Measurements from ENCODE around the gene PABPN1. TPM values are rescaled to one million over a fixed set of nuclear protein-coding genes. Genes with fewer than 3 reads are reported as not detected.

PABPN1 gene
- total and polyA plus RNA-seq, 9 of the 15 experiments (the other 6 are each of a cell fraction or from before 2014, with no cell fraction given), result 32.6 to 388 (median 178) TPM

DNA sequence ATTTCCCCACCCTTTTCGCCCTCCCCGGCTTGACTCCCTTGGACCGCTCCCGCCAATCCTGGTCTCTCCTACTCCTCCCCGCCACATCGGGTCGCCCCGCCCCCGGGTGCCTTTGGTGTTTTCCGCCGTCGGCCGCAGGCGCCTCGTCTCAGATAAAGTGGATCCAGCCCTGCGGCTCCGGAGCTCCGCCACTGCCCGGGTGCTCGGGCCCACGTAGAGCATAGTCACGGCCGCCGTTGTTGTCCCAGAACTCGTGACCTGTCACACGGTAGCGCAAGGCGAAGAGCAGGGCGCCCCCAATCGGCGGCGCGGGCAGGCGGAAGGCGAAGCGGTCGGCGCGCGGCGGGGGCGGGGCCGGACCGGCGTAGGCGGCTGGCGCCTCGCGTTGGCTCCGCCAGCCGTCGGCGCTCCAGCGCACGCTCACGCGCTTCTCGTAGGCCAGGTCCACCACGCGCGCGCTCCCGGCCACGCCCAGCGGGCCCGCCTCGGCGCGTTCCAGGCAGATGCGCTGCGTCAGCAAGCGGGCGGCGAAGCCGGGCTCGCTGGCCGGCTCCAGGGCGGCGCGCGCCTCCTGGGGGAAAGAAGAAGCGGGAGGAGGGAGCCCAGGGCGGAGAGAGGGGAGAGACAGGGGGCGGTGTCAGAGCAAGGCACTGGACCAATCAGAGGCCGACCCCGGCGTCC lies 19.8 kb upstream of the PABPN1 start (continued):
- TF ChIP-seq, protein P1, sequence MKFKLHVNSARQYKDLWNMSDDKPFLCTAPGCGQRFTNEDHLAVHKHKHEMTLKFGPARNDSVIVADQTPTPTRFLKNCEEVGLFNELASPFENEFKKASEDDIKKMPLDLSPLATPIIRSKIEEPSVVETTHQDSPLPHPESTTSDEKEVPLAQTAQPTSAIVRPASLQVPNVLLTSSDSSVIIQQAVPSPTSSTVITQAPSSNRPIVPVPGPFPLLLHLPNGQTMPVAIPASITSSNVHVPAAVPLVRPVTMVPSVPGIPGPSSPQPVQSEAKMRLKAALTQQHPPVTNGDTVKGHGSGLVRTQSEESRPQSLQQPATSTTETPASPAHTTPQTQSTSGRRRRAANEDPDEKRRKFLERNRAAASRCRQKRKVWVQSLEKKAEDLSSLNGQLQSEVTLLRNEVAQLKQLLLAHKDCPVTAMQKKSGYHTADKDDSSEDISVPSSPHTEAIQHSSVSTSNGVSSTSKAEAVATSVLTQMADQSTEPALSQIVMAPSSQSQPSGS (CRISPR knock-in tag; IDR thresholded peaks at IDR 0.05), result no peak
- TF ChIP-seq SNRNP70 (optimal IDR thresholded peaks at IDR 0.05; ENCODE audit: low read depth, low read length) (no peak), TEAD4 (IDR thresholded peaks at IDR 0.05; ENCODE audit: low read length) (no peak; the same call in 1 of the 2 replicates), TEAD4 (CRISPR knock-in tag; IDR thresholded peaks at IDR 0.05; ENCODE audit: borderline replicate concordance) (peak; percentile 95; the same call in 1 of the 2 replicates), ETV5 (CRISPR knock-in tag; IDR thresholded peaks at IDR 0.05; ENCODE audit: low read depth) (no peak), ARID1B (IDR thresholded peaks at IDR 0.05) (peak; percentile 58; the same call in 1 of the 2 replicates), SMARCA5 (IDR thresholded peaks at IDR 0.05) (no peak), CAMTA2 (CRISPR knock-in tag; conservative IDR thresholded peaks at IDR 0.05) (no peak), ZC3H8 (IDR thresholded peaks at IDR 0.05) (no peak), BHLHE40 (IDR thresholded peaks at IDR 0.05; ENCODE audit: low read length) (peak; percentile 93), ZNF699 (CRISPR knock-in tag; IDR thresholded peaks at IDR 0.05; ENCODE audit: insufficient replicate concordance) (no peak), ELF4 (CRISPR knock-in tag; IDR thresholded peaks at IDR 0.05) (no peak), POLR2AphosphoS2 (IDR thresholded peaks at IDR 0.05; ENCODE audit: low read length) (no peak), MEIS2 (IDR thresholded peaks at IDR 0.05; ENCODE audit: partially characterized antibody) (peak; percentile 88), ZNF695 (CRISPR knock-in tag; IDR thresholded peaks at IDR 0.05) (no peak), BDP1 (IDR thresholded peaks at IDR 0.05; ENCODE audit: insufficient read depth, insufficient read length) (no peak), FOXO4 (CRISPR knock-in tag; IDR thresholded peaks at IDR 0.05) (no peak), COPS2 (conservative IDR thresholded peaks at IDR 0.05) (no peak), BRD4 (IDR thresholded peaks at IDR 0.05) (no peak), SRSF3 (IDR thresholded peaks at IDR 0.05; ENCODE audit: insufficient read depth, low read length) (no peak)
- TF ChIP-seq, protein P2, sequence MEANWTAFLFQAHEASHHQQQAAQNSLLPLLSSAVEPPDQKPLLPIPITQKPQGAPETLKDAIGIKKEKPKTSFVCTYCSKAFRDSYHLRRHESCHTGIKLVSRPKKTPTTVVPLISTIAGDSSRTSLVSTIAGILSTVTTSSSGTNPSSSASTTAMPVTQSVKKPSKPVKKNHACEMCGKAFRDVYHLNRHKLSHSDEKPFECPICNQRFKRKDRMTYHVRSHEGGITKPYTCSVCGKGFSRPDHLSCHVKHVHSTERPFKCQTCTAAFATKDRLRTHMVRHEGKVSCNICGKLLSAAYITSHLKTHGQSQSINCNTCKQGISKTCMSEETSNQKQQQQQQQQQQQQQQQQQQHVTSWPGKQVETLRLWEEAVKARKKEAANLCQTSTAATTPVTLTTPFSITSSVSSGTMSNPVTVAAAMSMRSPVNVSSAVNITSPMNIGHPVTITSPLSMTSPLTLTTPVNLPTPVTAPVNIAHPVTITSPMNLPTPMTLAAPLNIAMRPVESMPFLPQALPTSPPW (CRISPR knock-in tag; IDR thresholded peaks at IDR 0.05), result no peak
- TF ChIP-seq, protein P3, sequence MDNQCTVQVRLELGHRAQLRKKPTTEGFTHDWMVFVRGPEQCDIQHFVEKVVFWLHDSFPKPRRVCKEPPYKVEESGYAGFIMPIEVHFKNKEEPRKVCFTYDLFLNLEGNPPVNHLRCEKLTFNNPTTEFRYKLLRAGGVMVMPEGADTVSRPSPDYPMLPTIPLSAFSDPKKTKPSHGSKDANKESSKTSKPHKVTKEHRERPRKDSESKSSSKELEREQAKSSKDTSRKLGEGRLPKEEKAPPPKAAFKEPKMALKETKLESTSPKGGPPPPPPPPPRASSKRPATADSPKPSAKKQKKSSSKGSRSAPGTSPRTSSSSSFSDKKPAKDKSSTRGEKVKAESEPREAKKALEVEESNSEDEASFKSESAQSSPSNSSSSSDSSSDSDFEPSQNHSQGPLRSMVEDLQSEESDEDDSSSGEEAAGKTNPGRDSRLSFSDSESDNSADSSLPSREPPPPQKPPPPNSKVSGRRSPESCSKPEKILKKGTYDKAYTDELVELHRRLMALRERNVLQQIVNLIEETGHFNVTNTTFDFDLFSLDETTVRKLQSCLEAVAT (IDR thresholded peaks at IDR 0.05), result no peak
- TF ChIP-seq, protein P4, sequence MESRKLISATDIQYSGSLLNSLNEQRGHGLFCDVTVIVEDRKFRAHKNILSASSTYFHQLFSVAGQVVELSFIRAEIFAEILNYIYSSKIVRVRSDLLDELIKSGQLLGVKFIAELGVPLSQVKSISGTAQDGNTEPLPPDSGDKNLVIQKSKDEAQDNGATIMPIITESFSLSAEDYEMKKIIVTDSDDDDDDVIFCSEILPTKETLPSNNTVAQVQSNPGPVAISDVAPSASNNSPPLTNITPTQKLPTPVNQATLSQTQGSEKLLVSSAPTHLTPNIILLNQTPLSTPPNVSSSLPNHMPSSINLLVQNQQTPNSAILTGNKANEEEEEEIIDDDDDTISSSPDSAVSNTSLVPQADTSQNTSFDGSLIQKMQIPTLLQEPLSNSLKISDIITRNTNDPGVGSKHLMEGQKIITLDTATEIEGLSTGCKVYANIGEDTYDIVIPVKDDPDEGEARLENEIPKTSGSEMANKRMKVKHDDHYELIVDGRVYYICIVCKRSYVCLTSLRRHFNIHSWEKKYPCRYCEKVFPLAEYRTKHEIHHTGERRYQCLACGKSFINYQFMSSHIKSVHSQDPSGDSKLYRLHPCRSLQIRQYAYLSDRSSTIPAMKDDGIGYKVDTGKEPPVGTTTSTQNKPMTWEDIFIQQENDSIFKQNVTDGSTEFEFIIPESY (CRISPR knock-in tag; IDR thresholded peaks at IDR 0.05), result peak; percentile 51; the same call in 1 of the 2 replicates

Measured in K562 (cell line).